Measurements from ENCODE around the gene SBK3.

DNA sequence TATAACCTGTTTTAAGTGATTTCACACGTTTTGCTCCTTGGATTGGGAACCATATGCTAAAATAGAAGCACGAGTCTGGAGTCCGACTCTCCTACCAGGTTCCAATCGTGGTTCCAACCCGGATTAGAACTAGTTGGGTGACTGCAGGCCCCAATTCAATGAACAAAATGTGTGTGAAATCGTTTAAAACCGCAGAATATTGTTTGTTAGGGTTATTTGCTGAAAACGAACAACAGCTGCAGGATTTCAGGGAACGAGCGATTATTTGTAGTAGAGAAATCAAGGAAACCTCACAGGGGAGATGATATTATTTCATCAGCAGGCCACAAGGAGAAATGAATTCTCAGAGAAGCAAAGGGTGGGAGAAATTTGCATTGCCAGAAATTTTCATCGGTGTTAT, 40.4 kb downstream of the SBK3 start:
- TF ChIP-seq TAF1 (IDR thresholded peaks at IDR 0.05; ENCODE audit: low read depth, low read length): no peak
- no peak for TF ChIP-seq POLR2AphosphoS5 (IDR thresholded peaks at IDR 0.05; ENCODE audit: low read depth, low read length)
- TF ChIP-seq POLR2A (IDR thresholded peaks at IDR 0.05; ENCODE audit: low read depth, low read length): no peak
- no peak for TF ChIP-seq SPI1 (IDR thresholded peaks at IDR 0.05; ENCODE audit: low read depth, low read length)

Measured in GM12891 (cell line).